ENCODE measurements around the gene SMYD4.
A peak's percentile ranks its signal among the peaks of the same experiment; 100 is the strongest.

SMYD4 gene

DNA sequence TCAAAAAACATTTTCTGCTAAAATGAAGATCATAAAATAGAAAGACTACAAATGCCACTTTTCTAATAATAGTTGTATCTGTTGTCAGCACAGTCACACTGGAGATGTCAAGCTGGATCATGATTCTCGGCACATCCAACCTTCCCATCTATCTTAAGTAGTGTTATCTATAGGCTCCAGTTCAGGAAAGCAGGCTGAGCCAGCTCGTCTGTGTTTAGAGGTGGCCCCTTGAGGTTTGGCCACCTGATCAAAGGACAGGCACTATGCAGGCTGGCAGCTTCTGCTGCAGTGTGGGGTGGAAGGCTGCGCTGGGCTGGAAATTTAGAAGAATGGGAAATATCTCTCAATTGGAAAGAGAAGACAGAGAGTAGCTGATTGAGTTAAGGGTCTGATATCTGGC is 32.4 kb downstream of the SMYD4 start:
- H3K9me3 ChIP-seq (ENCODE audit: low read length), result no peaks in the 10 kb centered on the region
- H3K36me3 ChIP-seq (ENCODE audit: insufficient read depth, low read length), result peaks cover 14% of the 10 kb centered on the region
- H3K9ac ChIP-seq (ENCODE audit: low read length), result no peak overlapping the region
- no peak overlapping the region for H3K4me3 ChIP-seq (ENCODE audit: low read depth in 1 of 2, low read length in 2 of 2)
- no peak overlapping the region for H3K27ac ChIP-seq (ENCODE audit: low read depth, low read length)
- no peaks in the 10 kb centered on the region for H3K27me3 ChIP-seq (ENCODE audit: control insufficient read depth in 1 of 2, insufficient read depth in 2 of 2, low read length in 2 of 2)
- H3K4me1 ChIP-seq (ENCODE audit: insufficient read depth, low read length), result peaks cover 11% of the 10 kb centered on the region

DNA sequence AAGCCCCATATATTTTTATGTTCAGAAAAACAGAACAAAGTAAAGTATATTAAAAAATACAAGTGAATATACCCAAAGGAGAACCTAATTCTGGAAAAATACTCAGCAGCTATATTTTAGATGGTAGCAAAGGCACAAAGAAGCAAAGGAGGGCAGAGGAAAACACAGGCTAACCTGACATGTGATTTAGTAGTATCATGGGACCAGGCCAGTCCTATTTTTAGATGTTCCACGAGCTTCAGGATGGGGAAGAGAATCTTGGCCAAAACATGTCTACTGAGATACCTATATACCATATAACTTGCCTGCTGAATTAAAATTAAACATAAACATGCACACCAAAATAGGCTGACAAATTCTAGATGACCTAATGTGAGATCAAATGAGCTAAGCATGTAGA is 32.9 kb downstream of the SMYD4 start:
- Histone ChIP-seq H3K36me3 (ENCODE audit: insufficient read depth, low read length) (peaks cover 9% of the 10 kb centered on the region), H3K4me3 (ENCODE audit: low read depth in 1 of 2, low read length in 2 of 2) (no peak overlapping the region), H3K9me3 (ENCODE audit: low read length) (no peaks in the 10 kb centered on the region), H3K4me1 (ENCODE audit: insufficient read depth, low read length) (peaks cover 11% of the 10 kb centered on the region), H3K9ac (ENCODE audit: low read length) (no peak overlapping the region), H3K27ac (ENCODE audit: low read depth, low read length) (no peak overlapping the region), H3K27me3 (ENCODE audit: control insufficient read depth in 1 of 2, insufficient read depth in 2 of 2, low read length in 2 of 2) (no peaks in the 10 kb centered on the region)

DNA sequence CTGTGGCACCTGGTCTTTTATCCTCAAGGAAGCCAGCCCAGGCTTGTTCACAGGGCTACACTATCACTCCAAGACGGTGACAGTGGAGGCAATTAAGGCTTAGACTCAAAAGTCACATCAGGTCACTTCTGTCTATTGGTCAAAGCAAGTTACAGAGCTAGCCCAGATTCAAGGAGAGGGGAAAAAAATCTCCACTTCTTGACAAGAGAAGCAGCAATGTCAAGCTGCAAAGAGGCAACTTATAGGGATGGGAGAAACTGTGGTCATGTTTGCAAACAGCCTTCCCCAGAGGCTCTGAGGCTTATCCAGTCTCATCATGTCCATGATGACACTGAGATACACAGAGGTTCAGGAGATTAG is 36.3 kb downstream of the SMYD4 start:
- Histone ChIP-seq H3K4me1 (ENCODE audit: insufficient read depth, low read length) (peaks cover 11% of the 10 kb centered on the region), H3K27ac (ENCODE audit: low read depth, low read length) (no peak overlapping the region), H3K27me3 (ENCODE audit: control insufficient read depth in 1 of 2, insufficient read depth in 2 of 2, low read length in 2 of 2) (no peaks in the 10 kb centered on the region), H3K9ac (ENCODE audit: low read length) (no peak overlapping the region), H3K9me3 (ENCODE audit: low read length) (no peaks in the 10 kb centered on the region), H3K4me3 (ENCODE audit: low read depth in 1 of 2, low read length in 2 of 2) (no peak overlapping the region), H3K36me3 (ENCODE audit: insufficient read depth, low read length) (no peaks in the 10 kb centered on the region)

DNA sequence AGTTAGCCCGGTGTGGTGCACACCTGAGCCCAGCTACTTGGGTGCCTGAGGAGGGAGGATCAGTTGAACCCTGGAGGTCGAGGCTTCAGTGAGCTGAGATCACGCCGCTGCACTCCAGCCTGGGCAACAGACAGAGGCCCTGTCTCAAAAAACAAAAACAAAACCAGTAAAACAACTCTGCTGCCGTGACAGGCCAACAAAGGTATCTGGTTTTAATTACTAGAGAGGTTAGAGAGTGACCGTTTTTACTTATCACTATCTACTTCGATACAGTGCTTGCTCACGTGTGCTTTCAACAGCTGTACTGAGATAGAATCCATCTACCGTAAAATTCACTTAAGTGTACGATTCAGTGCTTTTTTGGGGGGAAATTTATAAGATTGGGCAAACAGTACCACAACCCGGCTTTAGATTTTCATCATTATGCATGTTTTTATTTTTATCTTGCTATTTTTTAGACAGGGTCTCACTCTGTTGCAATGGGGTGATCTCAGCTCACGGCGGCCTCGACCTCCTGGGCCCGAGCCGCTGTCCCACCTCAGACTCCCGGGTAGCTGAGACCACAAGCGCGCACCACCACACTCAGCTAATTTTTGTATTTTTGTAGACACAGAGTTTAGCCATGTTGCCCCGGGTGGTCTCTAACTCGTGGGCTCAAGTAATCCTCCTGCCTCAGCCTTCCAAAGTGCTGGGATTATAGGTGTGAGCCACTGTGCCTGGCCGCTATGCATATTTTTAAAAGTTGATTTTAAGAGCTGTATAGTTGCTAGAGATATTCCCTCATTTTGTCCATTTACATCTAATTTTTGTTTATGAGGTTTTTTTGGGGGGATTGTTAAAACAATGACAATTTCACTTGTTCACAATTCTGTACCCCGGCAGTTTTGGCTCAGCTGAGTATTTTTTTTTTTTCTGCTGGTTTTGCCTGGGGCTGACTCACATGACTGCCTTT is 36.9 kb downstream of the SMYD4 start:
- H3K27me3 ChIP-seq (ENCODE audit: control insufficient read depth in 1 of 2, insufficient read depth in 2 of 2, low read length in 2 of 2), result no peaks in the 10 kb centered on the region
- H3K9me3 ChIP-seq (ENCODE audit: low read length), result no peaks in the 10 kb centered on the region
- H3K4me3 ChIP-seq (ENCODE audit: low read depth in 1 of 2, low read length in 2 of 2), result no peak overlapping the region
- H3K4me1 ChIP-seq (ENCODE audit: insufficient read depth, low read length), result peaks cover 14% of the 10 kb centered on the region
- no peak overlapping the region for H3K9ac ChIP-seq (ENCODE audit: low read length)
- no peaks in the 10 kb centered on the region for H3K36me3 ChIP-seq (ENCODE audit: insufficient read depth, low read length)
- no peak overlapping the region for H3K27ac ChIP-seq (ENCODE audit: low read depth, low read length)

DNA sequence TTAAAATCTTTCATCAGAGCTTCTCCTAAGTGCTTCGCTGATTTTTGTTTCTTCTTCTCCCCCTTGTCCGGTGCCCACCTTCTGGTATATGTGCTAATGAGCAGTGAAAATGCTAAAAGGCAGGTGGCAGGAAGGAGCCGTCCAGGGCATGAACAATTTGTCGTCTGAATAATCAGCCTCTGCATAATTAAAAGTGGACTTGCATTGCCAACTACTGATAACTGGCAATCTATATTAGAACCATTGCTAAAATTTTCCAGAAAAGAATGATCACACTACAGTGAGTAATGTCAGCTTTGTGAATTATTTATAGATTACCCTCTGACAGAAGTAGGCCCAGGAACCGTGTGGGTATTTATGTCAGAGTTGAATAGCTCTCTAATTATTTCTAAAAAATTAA is 39.8 kb downstream of the SMYD4 start:
- no peaks in the 10 kb centered on the region for H3K9me3 ChIP-seq (ENCODE audit: low read length)
- H3K4me3 ChIP-seq (ENCODE audit: low read depth in 1 of 2, low read length in 2 of 2), result no peak overlapping the region
- H3K36me3 ChIP-seq (ENCODE audit: insufficient read depth, low read length), result no peaks in the 10 kb centered on the region
- H3K9ac ChIP-seq (ENCODE audit: low read length), result no peak overlapping the region
- H3K27ac ChIP-seq (ENCODE audit: low read depth, low read length), result no peak overlapping the region
- H3K27me3 ChIP-seq (ENCODE audit: control insufficient read depth in 1 of 2, insufficient read depth in 2 of 2, low read length in 2 of 2), result no peaks in the 10 kb centered on the region
- H3K4me1 ChIP-seq (ENCODE audit: insufficient read depth, low read length), result peaks cover 18% of the 10 kb centered on the region

DNA sequence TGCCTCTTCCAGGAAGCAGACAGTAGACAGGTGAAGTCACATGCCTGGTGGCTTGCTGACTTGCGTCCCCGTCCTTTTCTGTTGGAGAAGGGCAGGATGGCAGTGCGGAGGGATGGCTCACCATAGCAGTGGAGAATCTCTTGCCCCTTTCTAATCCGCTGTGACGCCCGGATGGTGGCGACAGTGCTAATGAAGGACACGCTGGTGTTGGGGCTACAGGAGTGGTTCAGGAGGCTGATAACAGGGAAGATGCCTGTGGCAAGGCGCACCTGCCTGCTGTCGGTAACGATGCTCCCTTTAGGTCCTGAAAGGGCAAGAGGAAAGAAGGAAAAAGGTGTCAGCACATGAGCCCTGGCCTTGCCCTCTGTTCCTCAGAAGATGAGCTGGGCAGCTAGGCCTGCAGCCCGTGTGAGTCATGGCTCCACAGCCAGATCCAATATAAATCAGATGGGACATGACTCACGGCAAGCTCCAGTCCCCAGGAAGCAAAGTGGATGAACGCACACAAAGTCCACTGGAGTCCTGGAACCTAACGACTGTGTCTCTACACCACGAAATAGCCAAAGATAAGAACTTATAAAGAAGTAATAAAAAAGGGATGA is 42.3 kb downstream of the SMYD4 start:
- H3K27ac ChIP-seq (ENCODE audit: low read depth, low read length), result peak overlapping the region; percentile 68
- H3K36me3 ChIP-seq (ENCODE audit: insufficient read depth, low read length), result no peaks in the 10 kb centered on the region
- no peak overlapping the region for H3K9ac ChIP-seq (ENCODE audit: low read length)
- H3K4me3 ChIP-seq (ENCODE audit: low read depth in 1 of 2, low read length in 2 of 2), result peak overlapping the region in 1 of 2 donors; percentile 12
- peaks cover 35% of the 10 kb centered on the region for H3K4me1 ChIP-seq (ENCODE audit: insufficient read depth, low read length)
- H3K27me3 ChIP-seq (ENCODE audit: control insufficient read depth in 1 of 2, insufficient read depth in 2 of 2, low read length in 2 of 2), result no peaks in the 10 kb centered on the region
- H3K9me3 ChIP-seq (ENCODE audit: low read length), result no peaks in the 10 kb centered on the region

DNA sequence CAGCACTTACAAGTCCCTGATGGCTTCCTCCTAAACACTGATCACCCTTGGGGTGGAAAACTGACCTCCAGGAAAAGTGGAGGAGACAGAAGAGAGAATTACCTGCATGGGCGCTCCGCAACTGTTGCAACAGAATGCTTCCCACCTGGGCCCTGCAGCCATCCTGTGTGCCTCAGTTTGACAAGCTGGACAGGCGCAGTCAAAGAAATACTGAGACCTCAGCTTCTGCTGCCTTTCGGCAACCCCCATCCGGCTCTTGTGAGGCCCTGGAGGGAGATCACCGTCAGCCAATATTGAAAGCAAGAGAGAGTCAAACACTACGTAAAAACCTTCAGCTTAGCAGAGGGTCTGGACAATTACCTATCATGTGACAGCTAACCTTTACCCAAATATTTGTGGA is 43.0 kb downstream of the SMYD4 start:
- Histone ChIP-seq H3K4me1 (ENCODE audit: insufficient read depth, low read length) (peaks cover 40% of the 10 kb centered on the region), H3K4me3 (ENCODE audit: low read depth in 1 of 2, low read length in 2 of 2) (no peak overlapping the region), H3K27me3 (ENCODE audit: control insufficient read depth in 1 of 2, insufficient read depth in 2 of 2, low read length in 2 of 2) (no peaks in the 10 kb centered on the region), H3K9me3 (ENCODE audit: low read length) (no peaks in the 10 kb centered on the region), H3K27ac (ENCODE audit: low read depth, low read length) (peak overlapping the region; percentile 68), H3K36me3 (ENCODE audit: insufficient read depth, low read length) (peaks cover 5% of the 10 kb centered on the region), H3K9ac (ENCODE audit: low read length) (no peak overlapping the region)

DNA sequence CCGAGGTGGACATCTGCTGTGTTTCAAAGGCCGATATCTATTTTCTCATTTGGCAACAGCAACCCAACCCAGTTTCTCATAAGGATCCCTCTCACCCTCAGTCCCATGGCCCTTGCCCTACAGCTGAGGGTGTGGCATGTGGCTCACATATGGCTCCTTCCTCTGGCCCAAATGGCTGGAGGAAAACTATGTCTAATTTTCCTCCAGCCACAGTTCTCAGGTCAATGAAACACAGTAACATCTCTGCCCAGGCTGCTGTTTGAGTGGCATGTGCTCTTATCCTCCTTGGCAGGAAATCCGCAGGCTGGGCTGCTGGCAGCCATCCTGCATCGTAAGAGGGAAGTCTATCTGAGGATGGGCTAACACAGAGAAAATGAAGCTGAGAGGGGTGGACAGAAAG is 43.8 kb downstream of the SMYD4 start:
- Histone ChIP-seq H3K9ac (ENCODE audit: low read length) (no peak overlapping the region), H3K27ac (ENCODE audit: low read depth, low read length) (peak overlapping the region; percentile 45), H3K4me1 (ENCODE audit: insufficient read depth, low read length) (peaks cover 41% of the 10 kb centered on the region), H3K4me3 (ENCODE audit: low read depth in 1 of 2, low read length in 2 of 2) (no peak overlapping the region), H3K27me3 (ENCODE audit: control insufficient read depth in 1 of 2, insufficient read depth in 2 of 2, low read length in 2 of 2) (no peaks in the 10 kb centered on the region), H3K36me3 (ENCODE audit: insufficient read depth, low read length) (peaks cover 10% of the 10 kb centered on the region), H3K9me3 (ENCODE audit: low read length) (no peaks in the 10 kb centered on the region)

DNA sequence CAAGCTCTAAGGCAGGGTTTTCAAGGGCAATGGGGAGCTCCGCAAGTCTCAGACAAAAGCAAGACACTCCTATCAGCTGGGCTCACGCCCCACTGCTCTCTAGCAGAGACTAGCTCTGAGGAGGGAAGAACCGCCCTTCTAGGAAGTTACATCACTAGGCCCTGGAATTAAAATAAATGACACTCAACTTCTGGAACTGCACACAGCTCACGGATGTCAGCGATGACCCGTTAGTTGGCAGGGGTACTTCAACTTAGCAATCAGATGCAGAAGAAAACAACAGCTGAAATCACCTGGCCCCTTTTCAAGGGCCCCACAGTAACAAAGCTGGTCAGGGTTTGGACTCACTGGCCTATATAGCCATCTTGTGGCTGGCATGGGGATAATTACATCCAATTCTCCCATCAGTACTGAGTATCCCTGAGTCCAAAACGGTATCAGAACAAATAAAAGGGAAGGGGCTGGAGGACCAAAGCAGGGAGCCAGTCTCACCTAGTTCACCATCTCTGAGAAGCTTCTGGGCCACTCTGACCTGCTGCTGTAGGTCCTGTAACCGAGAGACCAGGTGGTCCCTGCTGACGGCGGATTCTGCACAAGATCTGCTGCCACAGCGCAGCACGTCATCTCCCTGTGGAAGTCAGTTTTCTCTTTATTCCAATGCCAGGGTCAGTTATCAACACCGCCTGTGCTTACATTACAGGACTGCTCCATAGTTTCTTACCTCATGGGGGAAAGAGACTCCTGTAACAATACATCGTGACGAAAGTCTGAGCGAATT is 45.7 kb downstream of the SMYD4 start:
- Histone ChIP-seq H3K4me3 (ENCODE audit: low read depth in 1 of 2, low read length in 2 of 2) (peak overlapping the region in 1 of 2 donors; percentile 33), H3K9ac (ENCODE audit: low read length) (peak overlapping the region; percentile 39), H3K9me3 (ENCODE audit: low read length) (no peaks in the 10 kb centered on the region), H3K27ac (ENCODE audit: low read depth, low read length) (peak overlapping the region; percentile 24), H3K4me1 (ENCODE audit: insufficient read depth, low read length) (peaks cover 51% of the 10 kb centered on the region), H3K27me3 (ENCODE audit: control insufficient read depth in 1 of 2, insufficient read depth in 2 of 2, low read length in 2 of 2) (no peaks in the 10 kb centered on the region), H3K36me3 (ENCODE audit: insufficient read depth, low read length) (peaks cover 10% of the 10 kb centered on the region)

DNA sequence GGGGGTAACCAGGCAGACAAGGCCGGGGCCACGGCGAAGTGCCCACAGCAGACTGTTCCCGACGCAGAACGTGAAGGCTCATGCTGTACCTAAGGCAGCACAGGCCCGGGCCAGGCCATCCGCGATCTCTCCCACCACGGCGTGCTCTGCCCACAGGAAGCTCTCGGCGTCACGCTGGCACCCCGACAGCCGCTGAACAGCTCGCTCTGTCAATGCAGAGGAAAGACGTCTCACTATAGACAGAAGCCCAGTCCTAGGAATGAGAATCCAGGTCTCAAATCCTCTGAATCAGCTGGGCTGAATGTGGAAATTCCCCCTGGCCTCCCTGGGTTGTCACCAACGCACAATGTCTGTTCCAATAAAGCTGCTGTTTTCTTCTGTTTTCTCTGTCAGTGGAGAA is 46.4 kb downstream of the SMYD4 start:
- no peaks in the 10 kb centered on the region for H3K9me3 ChIP-seq (ENCODE audit: low read length)
- H3K27me3 ChIP-seq (ENCODE audit: control insufficient read depth in 1 of 2, insufficient read depth in 2 of 2, low read length in 2 of 2), result no peaks in the 10 kb centered on the region
- peaks cover 14% of the 10 kb centered on the region for H3K36me3 ChIP-seq (ENCODE audit: insufficient read depth, low read length)
- H3K27ac ChIP-seq (ENCODE audit: low read depth, low read length), result peak overlapping the region; percentile 24
- peaks cover 51% of the 10 kb centered on the region for H3K4me1 ChIP-seq (ENCODE audit: insufficient read depth, low read length)
- peak overlapping the region in 1 of 2 donors; percentile 33 for H3K4me3 ChIP-seq (ENCODE audit: low read depth in 1 of 2, low read length in 2 of 2)
- H3K9ac ChIP-seq (ENCODE audit: low read length), result peak overlapping the region; percentile 39

DNA sequence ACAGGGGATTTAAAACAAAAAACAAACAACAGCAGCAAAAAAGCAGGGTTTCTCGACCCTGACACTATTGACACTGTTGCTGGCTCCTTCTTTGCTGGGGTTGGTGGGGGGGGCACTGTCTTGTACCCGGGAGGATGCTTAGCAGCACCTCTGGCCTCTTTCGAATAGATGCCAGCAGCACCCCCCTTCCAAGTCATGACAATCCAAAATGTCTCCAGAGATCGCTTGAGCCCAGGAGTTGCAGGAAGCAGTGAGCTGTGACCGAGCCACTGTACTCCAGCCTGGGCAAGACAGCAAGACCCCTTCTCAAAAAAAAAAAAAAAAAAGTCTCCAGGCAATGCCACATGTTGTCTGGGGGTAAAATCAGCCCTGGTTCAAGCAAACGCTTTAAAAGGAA is 47.5 kb downstream of the SMYD4 start:
- Histone ChIP-seq H3K9me3 (ENCODE audit: low read length) (no peaks in the 10 kb centered on the region), H3K4me3 (ENCODE audit: low read depth in 1 of 2, low read length in 2 of 2) (no peak overlapping the region), H3K9ac (ENCODE audit: low read length) (no peak overlapping the region), H3K4me1 (ENCODE audit: insufficient read depth, low read length) (peaks cover 42% of the 10 kb centered on the region), H3K27ac (ENCODE audit: low read depth, low read length) (peak overlapping the region; percentile 47), H3K36me3 (ENCODE audit: insufficient read depth, low read length) (peaks cover 15% of the 10 kb centered on the region), H3K27me3 (ENCODE audit: control insufficient read depth in 1 of 2, insufficient read depth in 2 of 2, low read length in 2 of 2) (no peaks in the 10 kb centered on the region)

Measured in muscle layer of colon (tissue), 2 donors.